Fibroblast of pulmonary artery (primary cell): ENCODE results near the gene IYD.

Experiments used
- DNase-seq: peaks from one replicate; pipeline ENCODE4 v3.0.0-alpha.2; 2010; ENCODE audit warnings: low read depth
- H3K4me3 ChIP-seq: replicated peaks from 2 replicates; pipeline ENCODE4 v1.5.1; 2011; ENCODE audit warnings: low read depth, mild to moderate bottlenecking, control low read depth, low read length, moderate library complexity
- TF ChIP-seq, protein P1 (sequence below): IDR thresholded peaks from 2 replicates; pipeline ENCODE4 v1.5.1; 2011; ENCODE audit warnings: mild to moderate bottlenecking, control low read depth, low read length, inconsistent platforms; ENCODE audit errors: missing control alignments

Gene IYD

GRCh38 chr6:150451807-150452427, 83.1 kb downstream of the IYD start:
- no peak for DNase-seq
- TF ChIP-seq, protein P1, sequence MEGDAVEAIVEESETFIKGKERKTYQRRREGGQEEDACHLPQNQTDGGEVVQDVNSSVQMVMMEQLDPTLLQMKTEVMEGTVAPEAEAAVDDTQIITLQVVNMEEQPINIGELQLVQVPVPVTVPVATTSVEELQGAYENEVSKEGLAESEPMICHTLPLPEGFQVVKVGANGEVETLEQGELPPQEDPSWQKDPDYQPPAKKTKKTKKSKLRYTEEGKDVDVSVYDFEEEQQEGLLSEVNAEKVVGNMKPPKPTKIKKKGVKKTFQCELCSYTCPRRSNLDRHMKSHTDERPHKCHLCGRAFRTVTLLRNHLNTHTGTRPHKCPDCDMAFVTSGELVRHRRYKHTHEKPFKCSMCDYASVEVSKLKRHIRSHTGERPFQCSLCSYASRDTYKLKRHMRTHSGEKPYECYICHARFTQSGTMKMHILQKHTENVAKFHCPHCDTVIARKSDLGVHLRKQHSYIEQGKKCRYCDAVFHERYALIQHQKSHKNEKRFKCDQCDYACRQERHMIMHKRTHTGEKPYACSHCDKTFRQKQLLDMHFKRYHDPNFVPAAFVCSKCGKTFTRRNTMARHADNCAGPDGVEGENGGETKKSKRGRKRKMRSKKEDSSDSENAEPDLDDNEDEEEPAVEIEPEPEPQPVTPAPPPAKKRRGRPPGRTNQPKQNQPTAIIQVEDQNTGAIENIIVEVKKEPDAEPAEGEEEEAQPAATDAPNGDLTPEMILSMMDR = no peak
- no peak overlapping the region for H3K4me3 ChIP-seq

DNA sequence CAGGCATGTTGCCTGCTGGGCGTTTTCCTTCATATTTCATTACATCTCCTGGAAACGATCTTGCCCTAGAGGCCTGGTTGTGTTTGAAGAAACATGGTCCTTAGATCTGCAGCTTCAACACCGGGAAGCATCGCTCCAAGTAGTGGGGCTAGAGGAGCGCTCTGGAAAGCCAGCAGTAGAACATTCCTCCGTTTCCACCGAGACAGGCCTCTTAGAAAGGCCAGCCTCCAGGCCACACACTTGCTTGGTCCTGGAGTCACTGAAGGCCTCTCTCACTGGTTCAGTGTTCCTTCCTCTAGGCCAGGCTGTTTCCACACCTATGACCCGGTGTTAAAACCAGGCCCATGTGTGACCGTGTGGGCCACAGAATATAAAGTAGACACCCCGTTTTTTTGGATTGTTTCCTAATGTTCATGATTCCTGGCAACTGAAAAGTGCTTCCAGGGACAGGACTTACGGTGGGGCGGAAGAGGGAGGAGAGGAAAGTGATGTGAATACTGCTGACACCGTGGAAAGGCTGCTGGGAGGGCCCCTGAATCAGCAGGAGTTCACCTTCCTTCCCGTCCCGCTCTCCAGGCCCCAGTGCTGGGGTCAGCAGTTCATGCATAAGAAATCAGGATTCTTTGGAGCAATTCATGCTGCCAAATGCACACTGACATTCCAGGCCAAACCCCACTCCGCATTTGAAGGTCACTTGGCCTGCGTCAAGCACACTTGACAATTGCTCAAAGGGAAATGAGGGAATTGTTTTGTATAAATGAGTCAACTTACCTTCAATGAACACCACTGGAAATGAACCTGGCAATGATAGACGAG, 83.8 kb downstream of the IYD start:
- DNase-seq = no peak
- TF ChIP-seq, protein P1 = no peak
- H3K4me3 ChIP-seq = no peak overlapping the region

DNA sequence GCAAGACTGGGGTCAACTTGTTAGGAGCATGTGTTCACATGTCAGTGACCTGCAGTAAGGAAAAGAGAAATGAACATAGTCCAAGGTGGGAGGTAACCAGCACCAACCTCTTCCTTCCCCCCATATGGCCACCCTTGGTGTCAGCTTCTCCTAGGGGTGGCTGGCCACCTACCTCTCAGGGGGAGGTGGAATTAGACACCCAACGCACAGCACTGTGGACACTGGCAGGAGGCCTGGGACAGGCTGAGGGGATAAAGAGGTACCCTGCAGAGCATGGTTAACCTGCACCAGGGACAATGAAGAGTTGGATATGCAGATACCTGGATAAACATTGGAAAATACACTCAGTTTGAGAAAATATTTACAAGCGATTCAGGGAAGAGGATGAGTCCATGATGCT, 84.5 kb downstream of the IYD start:
- no peak overlapping the region for H3K4me3 ChIP-seq
- no peak for DNase-seq
- TF ChIP-seq, protein P1 = no peak
